HL-60 (cell line): ENCODE measurements around the gene OCEL1.

ENCODE experiments used
- DNase-seq, 2 experiments: peaks; one replicate each; pipeline ENCODE4 v3.0.0-alpha.2; 2010 to 2020; ENCODE audit warnings: low read depth in 1 of 2, low spot score in 1 of 2
- H3K27ac ChIP-seq: fragments of 250-450 bp; sonication (Bioruptor Pico); replicated peaks from 2 replicates; pipeline ENCODE4 v1.5.1; 2020; ENCODE audit warnings: mild to moderate bottlenecking, moderate library complexity
- H3K27me3 ChIP-seq: fragments of 250-450 bp; sonication (Bioruptor Pico); 2 replicates; pipeline ENCODE4 v1.5.1; 2021; ENCODE audit warnings: mild to moderate bottlenecking, moderate library complexity; ENCODE audit not compliant: insufficient read depth, poor library complexity, severe bottlenecking
- H3K4me3 ChIP-seq: replicated peaks from 2 replicates; pipeline ENCODE4 v1.5.1; 2011; ENCODE audit warnings: mild to moderate bottlenecking, control low read depth, low read length; ENCODE audit not compliant: insufficient read depth
- GABPA ChIP-seq: IDR thresholded peaks from 2 replicates; pipeline ENCODE4 v1.6.1; 2012; ENCODE audit warnings: low read depth
- POLR2AphosphoS5 ChIP-seq: IDR thresholded peaks from 2 replicates; pipeline ENCODE4 v1.6.1; 2012; ENCODE audit warnings: low read depth
- SPI1 ChIP-seq: IDR thresholded peaks from 2 replicates; pipeline ENCODE4 v1.6.1; 2012; ENCODE audit warnings: low read depth, mild to moderate bottlenecking, borderline replicate concordance
- TF ChIP-seq, protein P1 (sequence below): IDR thresholded peaks from one replicate; pipeline ENCODE4 v1.5.1; 2011; ENCODE audit warnings: low read length, control low read depth, inconsistent platforms; ENCODE audit not compliant: insufficient read depth
- TF ChIP-seq, protein P2 (sequence below): IDR thresholded peaks from 2 replicates; pipeline ENCODE4 v1.6.1; 2012; ENCODE audit warnings: low read depth; ENCODE audit not compliant: insufficient replicate concordance

OCEL1 gene

DNA sequence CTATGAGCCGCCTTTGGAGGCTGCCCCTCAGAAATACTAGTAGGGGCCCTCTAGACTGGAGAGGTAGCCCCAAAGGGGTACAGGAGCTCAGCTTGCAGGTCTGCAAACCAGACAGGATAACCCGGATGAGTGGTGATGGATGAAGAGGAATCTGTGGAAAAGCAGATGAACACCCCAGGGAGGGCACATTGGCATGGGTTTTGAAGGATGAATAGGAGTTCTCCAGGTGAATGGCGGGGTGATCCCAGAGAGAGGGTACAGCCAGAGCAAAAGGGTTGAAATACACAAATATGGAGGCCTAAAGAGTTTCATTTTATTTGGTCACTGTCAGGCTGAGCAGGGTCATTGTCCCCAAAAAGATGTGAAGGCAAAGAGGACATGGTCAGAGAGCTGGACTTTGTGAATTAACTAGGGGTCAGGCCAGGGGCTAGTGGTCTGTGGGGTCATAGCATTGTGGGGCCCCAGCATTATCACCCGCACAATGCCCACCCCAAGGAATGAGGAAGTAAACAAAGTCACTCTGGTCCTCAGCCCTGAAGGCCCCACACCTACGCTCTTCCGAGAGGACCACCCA lies 14.9 kb downstream of the OCEL1 start:
- Histone ChIP-seq H3K4me3 (no peak overlapping the region), H3K27ac (no peak overlapping the region), H3K27me3 (no peaks in the 10 kb centered on the region)
- no peak for DNase-seq
- TF ChIP-seq GABPA (no peak), POLR2AphosphoS5 (no peak), SPI1 (no peak)
- TF ChIP-seq, protein P1, sequence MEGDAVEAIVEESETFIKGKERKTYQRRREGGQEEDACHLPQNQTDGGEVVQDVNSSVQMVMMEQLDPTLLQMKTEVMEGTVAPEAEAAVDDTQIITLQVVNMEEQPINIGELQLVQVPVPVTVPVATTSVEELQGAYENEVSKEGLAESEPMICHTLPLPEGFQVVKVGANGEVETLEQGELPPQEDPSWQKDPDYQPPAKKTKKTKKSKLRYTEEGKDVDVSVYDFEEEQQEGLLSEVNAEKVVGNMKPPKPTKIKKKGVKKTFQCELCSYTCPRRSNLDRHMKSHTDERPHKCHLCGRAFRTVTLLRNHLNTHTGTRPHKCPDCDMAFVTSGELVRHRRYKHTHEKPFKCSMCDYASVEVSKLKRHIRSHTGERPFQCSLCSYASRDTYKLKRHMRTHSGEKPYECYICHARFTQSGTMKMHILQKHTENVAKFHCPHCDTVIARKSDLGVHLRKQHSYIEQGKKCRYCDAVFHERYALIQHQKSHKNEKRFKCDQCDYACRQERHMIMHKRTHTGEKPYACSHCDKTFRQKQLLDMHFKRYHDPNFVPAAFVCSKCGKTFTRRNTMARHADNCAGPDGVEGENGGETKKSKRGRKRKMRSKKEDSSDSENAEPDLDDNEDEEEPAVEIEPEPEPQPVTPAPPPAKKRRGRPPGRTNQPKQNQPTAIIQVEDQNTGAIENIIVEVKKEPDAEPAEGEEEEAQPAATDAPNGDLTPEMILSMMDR = no peak
- TF ChIP-seq, protein P2, sequence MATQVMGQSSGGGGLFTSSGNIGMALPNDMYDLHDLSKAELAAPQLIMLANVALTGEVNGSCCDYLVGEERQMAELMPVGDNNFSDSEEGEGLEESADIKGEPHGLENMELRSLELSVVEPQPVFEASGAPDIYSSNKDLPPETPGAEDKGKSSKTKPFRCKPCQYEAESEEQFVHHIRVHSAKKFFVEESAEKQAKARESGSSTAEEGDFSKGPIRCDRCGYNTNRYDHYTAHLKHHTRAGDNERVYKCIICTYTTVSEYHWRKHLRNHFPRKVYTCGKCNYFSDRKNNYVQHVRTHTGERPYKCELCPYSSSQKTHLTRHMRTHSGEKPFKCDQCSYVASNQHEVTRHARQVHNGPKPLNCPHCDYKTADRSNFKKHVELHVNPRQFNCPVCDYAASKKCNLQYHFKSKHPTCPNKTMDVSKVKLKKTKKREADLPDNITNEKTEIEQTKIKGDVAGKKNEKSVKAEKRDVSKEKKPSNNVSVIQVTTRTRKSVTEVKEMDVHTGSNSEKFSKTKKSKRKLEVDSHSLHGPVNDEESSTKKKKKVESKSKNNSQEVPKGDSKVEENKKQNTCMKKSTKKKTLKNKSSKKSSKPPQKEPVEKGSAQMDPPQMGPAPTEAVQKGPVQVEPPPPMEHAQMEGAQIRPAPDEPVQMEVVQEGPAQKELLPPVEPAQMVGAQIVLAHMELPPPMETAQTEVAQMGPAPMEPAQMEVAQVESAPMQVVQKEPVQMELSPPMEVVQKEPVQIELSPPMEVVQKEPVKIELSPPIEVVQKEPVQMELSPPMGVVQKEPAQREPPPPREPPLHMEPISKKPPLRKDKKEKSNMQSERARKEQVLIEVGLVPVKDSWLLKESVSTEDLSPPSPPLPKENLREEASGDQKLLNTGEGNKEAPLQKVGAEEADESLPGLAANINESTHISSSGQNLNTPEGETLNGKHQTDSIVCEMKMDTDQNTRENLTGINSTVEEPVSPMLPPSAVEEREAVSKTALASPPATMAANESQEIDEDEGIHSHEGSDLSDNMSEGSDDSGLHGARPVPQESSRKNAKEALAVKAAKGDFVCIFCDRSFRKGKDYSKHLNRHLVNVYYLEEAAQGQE = no peak

DNA sequence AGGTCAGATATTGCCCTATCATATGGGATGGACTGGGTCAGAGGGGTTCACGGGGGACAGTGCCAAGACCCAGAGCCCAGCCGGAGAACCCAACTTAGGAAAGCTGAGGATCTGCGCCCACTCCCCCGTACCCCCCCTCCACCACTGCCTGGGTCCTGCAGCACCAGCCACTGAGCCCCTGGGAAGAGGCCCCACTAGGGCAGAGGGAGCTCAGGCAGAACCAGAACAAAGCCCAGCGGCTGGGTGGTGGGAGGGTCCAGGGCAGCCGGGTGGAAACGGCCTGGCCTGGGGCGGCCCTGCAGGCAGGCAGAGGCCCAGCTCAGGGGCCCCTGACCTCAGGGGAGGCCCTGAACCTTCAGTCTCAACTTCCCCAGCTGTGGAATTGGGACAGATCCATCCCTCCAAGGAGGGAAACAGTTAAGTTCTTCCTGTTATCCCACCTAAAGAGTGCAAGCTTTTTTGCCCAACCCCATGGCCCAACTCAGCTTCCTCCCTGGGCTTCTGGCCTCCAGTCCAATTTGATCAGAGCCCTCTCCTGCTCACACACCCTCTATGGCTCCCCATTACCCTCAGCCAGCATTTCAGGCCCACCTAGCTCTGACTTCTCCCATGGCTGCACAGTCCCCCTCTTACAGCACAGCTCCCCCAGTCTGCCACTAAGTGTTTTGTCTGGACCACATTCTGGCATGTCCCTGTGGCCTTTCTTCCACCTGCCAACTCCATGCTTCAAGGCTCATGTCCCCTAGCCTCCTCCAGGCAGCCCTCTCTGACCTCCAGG lies 16.6 kb downstream of the OCEL1 start:
- Histone ChIP-seq H3K27me3 (no peaks in the 10 kb centered on the region), H3K4me3 (no peak overlapping the region), H3K27ac (no peak overlapping the region)
- TF ChIP-seq, protein P1 = no peak
- no peak for TF ChIP-seq POLR2AphosphoS5
- no peak for TF ChIP-seq GABPA
- TF ChIP-seq SPI1 = no peak
- TF ChIP-seq, protein P2 = no peak
- DNase-seq = no peak

DNA sequence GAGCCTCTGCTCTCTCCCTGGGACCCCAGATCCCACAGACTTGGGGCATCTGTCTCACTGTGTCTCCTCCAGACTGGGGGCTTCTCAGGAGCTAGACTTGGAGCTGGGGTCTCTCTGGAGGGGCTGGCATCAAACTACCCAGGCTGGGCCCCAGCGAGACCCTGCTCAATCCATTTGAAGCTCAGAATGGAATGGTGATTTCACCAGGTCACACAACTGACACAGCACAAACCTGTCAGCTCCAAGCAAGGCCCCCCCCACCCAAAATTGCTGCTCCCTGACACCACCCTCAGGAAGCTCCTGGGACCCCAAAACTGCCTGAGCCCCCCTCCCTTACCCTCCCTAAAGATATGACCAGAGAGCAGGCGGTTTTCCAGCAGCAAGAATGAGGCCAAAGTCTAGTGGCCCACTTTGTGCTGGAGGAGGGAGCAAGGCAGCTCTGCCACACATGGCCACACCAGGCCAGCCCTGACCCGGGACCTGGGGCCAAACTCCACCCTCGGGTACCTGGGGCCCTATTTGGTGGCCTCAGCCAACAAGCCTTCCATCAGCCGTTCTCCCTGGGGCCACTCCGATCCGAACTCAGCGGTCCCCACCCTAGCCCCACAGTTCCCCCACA lies 17.3 kb downstream of the OCEL1 start:
- no peak for DNase-seq
- no peak for TF ChIP-seq SPI1
- TF ChIP-seq, protein P2 = no peak
- Histone ChIP-seq H3K4me3 (peak overlapping the region; percentile 67; the same call in 1 of the 2 replicates), H3K27ac (no peak overlapping the region), H3K27me3 (no peaks in the 10 kb centered on the region)
